ENCODE measurements around the gene ZNF672. TPM values are rescaled to one million over a fixed set of nuclear protein-coding genes. Genes with fewer than 3 reads are reported as not detected.

The ZNF672 gene
- total and polyA plus RNA-seq, 2 of the 13 experiments (the other 11 are each of a cell fraction or from before 2014, with no cell fraction given), result 17.2 to 22.9 TPM

DNA sequence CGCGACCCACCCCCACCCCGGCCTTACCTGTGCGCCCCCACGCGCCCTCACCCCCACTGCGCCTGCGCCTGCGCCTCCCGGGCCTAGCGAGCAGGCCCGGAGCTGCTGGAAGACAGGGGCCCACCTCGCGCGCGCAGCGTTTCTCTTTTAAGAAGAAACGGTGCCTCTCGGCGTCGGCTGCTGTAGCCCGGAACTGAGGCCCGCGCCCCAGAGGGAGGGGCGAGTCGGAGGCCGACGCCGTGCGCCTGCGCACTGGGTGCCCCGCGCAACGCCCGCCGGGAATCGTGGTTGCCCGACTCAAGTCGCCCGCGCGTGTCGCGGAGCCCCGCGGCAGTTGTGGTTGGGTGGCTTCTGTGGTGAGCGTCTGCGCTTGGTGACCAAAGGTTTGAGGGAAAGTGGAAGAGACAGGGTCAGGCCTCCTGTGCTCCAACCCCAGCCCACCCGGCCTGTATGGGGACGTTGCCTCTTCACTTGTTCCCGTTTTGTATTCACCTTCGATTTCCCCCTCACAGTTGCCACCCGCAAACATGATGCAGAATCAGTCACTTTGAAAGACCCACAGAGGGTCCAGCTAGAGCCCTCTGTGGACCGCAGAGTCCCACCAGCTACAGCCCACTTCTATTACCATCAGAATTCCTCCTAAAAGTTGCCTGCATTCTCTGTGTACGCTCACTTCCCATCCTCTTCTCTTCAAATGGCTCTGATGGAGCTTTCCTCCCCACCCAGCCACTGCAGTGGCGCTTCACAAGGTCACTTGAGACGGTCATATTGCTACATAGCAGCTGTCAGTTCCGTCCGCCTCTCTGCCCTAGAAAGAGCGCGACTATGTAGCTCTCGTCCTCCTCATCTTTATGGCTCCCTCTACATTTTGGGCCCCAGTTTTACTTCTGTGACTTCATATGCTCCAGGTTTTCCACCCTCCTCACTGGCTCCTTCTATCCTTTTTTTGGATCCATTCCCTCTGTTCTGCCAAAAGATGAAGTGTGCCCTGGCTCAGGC, 21.2 kb downstream of the ZNF672 start, which contains the start of gene ZNF692 (continued):
- TF ChIP-seq CENPT (CRISPR knock-in tag; IDR thresholded peaks at IDR 0.05; ENCODE audit: low read depth) (no peak; the same call in 1 of the 2 replicates), SRSF9 (IDR thresholded peaks at IDR 0.05; ENCODE audit: borderline replicate concordance, insufficient read depth, low read depth, low read length, poor library complexity, severe bottlenecking) (no peak), CBX2 (IDR thresholded peaks at IDR 0.05; ENCODE audit: low read depth, low read length) (no peak), CBX2 (CRISPR knock-in tag; IDR thresholded peaks at IDR 0.05; ENCODE audit: low read depth) (0 out of 2 replicates have a peak, but pooled peaks have one; percentile 38), FOXC1 (CRISPR knock-in tag; IDR thresholded peaks at IDR 0.05; ENCODE audit: borderline replicate concordance) (peak; percentile 46; the same call in 1 of the 2 replicates), NKX3-1 (CRISPR knock-in tag; IDR thresholded peaks at IDR 0.05) (no peak), ZNF33B (CRISPR knock-in tag; IDR thresholded peaks at IDR 0.05) (no peak), HOXA9 (CRISPR knock-in tag; IDR thresholded peaks at IDR 0.05; ENCODE audit: borderline replicate concordance) (no peak), PLRG1 (conservative IDR thresholded peaks at IDR 0.05) (no peak), SAFB2 (CRISPR knock-in tag; IDR thresholded peaks at IDR 0.05; ENCODE audit: borderline replicate concordance, low read depth) (peak; percentile 55; the same call in 1 of the 2 replicates), ZNF484 (CRISPR knock-in tag; IDR thresholded peaks at IDR 0.05; ENCODE audit: borderline replicate concordance, low read depth) (no peak), RFX3 (CRISPR knock-in tag; IDR thresholded peaks at IDR 0.05) (no peak), HNF4G (IDR thresholded peaks at IDR 0.05; ENCODE audit: borderline replicate concordance, low read depth, low read length) (no peak), HNF4G (CRISPR knock-in tag; IDR thresholded peaks at IDR 0.05; ENCODE audit: borderline replicate concordance, low read depth) (no peak), SYNCRIP (IDR thresholded peaks at IDR 0.05; ENCODE audit: insufficient read depth, low read depth, low read length) (no peak)
- TF ChIP-seq, protein P1, sequence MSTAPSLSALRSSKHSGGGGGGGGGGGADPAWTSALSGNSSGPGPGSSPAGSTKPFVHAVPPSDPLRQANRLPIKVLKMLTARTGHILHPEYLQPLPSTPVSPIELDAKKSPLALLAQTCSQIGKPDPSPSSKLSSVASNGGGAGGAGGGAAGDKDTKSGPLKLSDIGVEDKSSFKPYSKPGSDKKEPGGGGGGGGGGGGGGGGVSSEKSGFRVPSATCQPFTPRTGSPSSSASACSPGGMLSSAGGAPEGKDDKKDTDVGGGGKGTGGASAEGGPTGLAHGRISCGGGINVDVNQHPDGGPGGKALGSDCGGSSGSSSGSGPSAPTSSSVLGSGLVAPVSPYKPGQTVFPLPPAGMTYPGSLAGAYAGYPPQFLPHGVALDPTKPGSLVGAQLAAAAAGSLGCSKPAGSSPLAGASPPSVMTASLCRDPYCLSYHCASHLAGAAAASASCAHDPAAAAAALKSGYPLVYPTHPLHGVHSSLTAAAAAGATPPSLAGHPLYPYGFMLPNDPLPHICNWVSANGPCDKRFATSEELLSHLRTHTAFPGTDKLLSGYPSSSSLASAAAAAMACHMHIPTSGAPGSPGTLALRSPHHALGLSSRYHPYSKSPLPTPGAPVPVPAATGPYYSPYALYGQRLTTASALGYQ (CRISPR knock-in tag; IDR thresholded peaks at IDR 0.05), result peak; percentile 55; the same call in 1 of the 2 replicates
- TF ChIP-seq, protein P2, sequence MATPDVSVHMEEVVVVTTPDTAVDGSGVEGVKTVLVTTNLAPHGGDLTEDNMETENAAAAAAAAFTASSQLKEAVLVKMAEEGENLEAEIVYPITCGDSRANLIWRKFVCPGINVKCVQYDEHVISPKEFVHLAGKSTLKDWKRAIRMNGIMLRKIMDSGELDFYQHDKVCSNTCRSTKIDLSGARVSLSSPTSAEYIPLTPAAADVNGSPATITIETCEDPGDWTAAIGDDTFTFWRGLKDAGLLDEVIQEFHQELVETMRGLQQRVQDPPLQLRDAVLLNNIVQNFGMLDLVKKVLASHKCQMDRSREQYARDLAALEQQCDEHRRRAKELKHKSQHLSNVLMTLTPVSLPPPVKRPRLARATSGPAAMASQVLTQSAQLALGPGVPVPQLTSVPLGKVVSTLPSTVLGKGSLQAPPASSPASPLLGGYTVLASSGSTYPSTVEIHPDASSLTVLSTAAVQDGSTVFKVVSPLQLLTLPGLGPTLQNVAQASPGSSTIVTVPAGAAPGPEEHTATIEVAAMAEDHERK (CRISPR knock-in tag; IDR thresholded peaks at IDR 0.05; ENCODE audit: low read depth), result peak; percentile 46; the same call in 1 of the 2 replicates
- TF ChIP-seq, protein P3, sequence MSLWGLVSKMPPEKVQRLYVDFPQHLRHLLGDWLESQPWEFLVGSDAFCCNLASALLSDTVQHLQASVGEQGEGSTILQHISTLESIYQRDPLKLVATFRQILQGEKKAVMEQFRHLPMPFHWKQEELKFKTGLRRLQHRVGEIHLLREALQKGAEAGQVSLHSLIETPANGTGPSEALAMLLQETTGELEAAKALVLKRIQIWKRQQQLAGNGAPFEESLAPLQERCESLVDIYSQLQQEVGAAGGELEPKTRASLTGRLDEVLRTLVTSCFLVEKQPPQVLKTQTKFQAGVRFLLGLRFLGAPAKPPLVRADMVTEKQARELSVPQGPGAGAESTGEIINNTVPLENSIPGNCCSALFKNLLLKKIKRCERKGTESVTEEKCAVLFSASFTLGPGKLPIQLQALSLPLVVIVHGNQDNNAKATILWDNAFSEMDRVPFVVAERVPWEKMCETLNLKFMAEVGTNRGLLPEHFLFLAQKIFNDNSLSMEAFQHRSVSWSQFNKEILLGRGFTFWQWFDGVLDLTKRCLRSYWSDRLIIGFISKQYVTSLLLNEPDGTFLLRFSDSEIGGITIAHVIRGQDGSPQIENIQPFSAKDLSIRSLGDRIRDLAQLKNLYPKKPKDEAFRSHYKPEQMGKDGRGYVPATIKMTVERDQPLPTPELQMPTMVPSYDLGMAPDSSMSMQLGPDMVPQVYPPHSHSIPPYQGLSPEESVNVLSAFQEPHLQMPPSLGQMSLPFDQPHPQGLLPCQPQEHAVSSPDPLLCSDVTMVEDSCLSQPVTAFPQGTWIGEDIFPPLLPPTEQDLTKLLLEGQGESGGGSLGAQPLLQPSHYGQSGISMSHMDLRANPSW (CRISPR knock-in tag; IDR thresholded peaks at IDR 0.05; ENCODE audit: borderline replicate concordance), result no peak
- TF ChIP-seq, protein P4, sequence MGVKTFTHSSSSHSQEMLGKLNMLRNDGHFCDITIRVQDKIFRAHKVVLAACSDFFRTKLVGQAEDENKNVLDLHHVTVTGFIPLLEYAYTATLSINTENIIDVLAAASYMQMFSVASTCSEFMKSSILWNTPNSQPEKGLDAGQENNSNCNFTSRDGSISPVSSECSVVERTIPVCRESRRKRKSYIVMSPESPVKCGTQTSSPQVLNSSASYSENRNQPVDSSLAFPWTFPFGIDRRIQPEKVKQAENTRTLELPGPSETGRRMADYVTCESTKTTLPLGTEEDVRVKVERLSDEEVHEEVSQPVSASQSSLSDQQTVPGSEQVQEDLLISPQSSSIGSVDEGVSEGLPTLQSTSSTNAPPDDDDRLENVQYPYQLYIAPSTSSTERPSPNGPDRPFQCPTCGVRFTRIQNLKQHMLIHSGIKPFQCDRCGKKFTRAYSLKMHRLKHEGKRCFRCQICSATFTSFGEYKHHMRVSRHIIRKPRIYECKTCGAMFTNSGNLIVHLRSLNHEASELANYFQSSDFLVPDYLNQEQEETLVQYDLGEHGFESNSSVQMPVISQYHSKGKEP (CRISPR knock-in tag; IDR thresholded peaks at IDR 0.05), result no peak

Measured in HepG2 (cell line).